Keratinocyte (primary cell): Measurements from ENCODE around the gene USF3. TPM values are rescaled to one million over a fixed set of nuclear protein-coding genes. Genes with fewer than 3 reads are reported as not detected.

Experiments used
- DNase-seq: peaks from one replicate; pipeline ENCODE4 v3.0.0-alpha.2; 2011; ENCODE audit warnings: low read depth, missing footprints, low spot score
- FAIRE-seq: peaks from 2 replicates; lab custom pipeline; 2011; peaks lifted over from hg19 to GRCh38; lab: Jason Lieb, UNC
- H2AFZ ChIP-seq: 2 replicates; pipeline ENCODE4 v1.6.0; 2012; ENCODE audit warnings: low read length, control low read depth, inconsistent platforms; ENCODE audit not compliant: control insufficient read depth
- H3K27ac ChIP-seq: 2 replicates; pipeline ENCODE4 v1.5.1; 2011; ENCODE audit warnings: low read length; ENCODE audit not compliant: control insufficient read depth, insufficient read depth
- H3K27me3 ChIP-seq: 3 replicates; pipeline ENCODE4 v1.6.0; 2011; ENCODE audit warnings: low read length; ENCODE audit not compliant: control insufficient read depth, insufficient read depth; ENCODE audit errors: extremely low read depth
- H3K36me3 ChIP-seq, 2 experiments: 2 replicates in 1 of 2; 3 replicates in 1 of 2; pipeline ENCODE4 v1.5.1; 2011; ENCODE audit warnings: low read length in 2 of 2, mild to moderate bottlenecking in 1 of 2; ENCODE audit not compliant: control insufficient read depth in 2 of 2, insufficient read depth in 2 of 2; ENCODE audit errors: extremely low read depth in 1 of 2
- H3K4me1 ChIP-seq: 3 replicates; pipeline ENCODE4 v1.5.1; 2011; ENCODE audit warnings: low read length; ENCODE audit not compliant: control insufficient read depth, insufficient read depth; ENCODE audit errors: extremely low read depth
- H3K4me2 ChIP-seq: 3 replicates; pipeline ENCODE4 v1.6.0; 2011; ENCODE audit warnings: low read depth, low read length; ENCODE audit not compliant: control insufficient read depth, insufficient read depth; ENCODE audit errors: extremely low read depth
- H3K4me3 ChIP-seq, 3 experiments: fragments of 200-600 bp in 1 of 3; sonication (generic) in 1 of 3; 2 replicates in 2 of 3; 3 replicates in 1 of 3; pipeline ENCODE4 v1.5.1; 2011 to 2016; ENCODE audit warnings: low read length in 3 of 3, mild to moderate bottlenecking in 3 of 3, control low read depth in 2 of 3, inconsistent platforms in 1 of 3, low read depth in 1 of 3, mixed read lengths in 1 of 3, mixed run types in 1 of 3, moderate library complexity in 1 of 3; ENCODE audit not compliant: control insufficient read depth in 2 of 3, insufficient read depth in 2 of 3; ENCODE audit errors: extremely low read depth in 1 of 3
- H3K79me2 ChIP-seq: 2 replicates; pipeline ENCODE4 v1.6.0; 2012; ENCODE audit warnings: low read length; ENCODE audit not compliant: control insufficient read depth, insufficient read depth
- H3K9ac ChIP-seq: 3 replicates; pipeline ENCODE4 v1.6.0; 2011; ENCODE audit warnings: low read length; ENCODE audit not compliant: control insufficient read depth, insufficient read depth; ENCODE audit errors: extremely low read depth
- H3K9me1 ChIP-seq: 3 replicates; pipeline ENCODE4 v1.6.0; 2011; ENCODE audit warnings: low read length; ENCODE audit not compliant: control insufficient read depth, insufficient read depth; ENCODE audit errors: extremely low read depth
- H3K9me3 ChIP-seq: 2 replicates; pipeline ENCODE4 v1.5.1; 2012; ENCODE audit warnings: low read depth, low read length; ENCODE audit not compliant: control insufficient read depth
- H4K20me1 ChIP-seq: 3 replicates; pipeline ENCODE4 v1.6.0; 2011; ENCODE audit warnings: low read length; ENCODE audit not compliant: control insufficient read depth, insufficient read depth; ENCODE audit errors: extremely low read depth
- EZH2 ChIP-seq: IDR thresholded peaks from one replicate; pipeline ENCODE4 v1.6.1; 2012; ENCODE audit warnings: inconsistent platforms, mild to moderate bottlenecking, low read length, moderate library complexity
- dilution Hi-C: fragments of 300-500 bp; cut with MboI; formaldehyde crosslinking; loops from one replicate; pipeline ENCODE4 v1.7.0; 2020; ENCODE audit warnings: low sequenced_read_pairs; ENCODE audit not compliant: extremely low pct_ligation_motif_present
- polyA plus RNA-seq, 5 experiments: library from polyadenylated mRNA; depleted of rRNA in 3 of 5; stranded (reverse) in 3 of 5; stranded (forward) in 1 of 5; unstranded in 1 of 5; fragments of >200 nt; gene quantifications; 1 replicate in 1 of 5; 2 replicates in 3 of 5; 3 replicates in 1 of 5; pipeline versions ENCODE4 v1.2.1 to v1.2.3, GENCODE V29; 2011 to 2012; ENCODE audit warnings: missing spikeins in 2 of 5, low read depth in 1 of 5, low replicate concordance in 1 of 5
- TF ChIP-seq, protein P1 (sequence below), 3 experiments: IDR thresholded peaks in 1 of 3; conservative IDR thresholded peaks in 1 of 3; optimal IDR thresholded peaks in 1 of 3; 2 replicates in 2 of 3; 3 replicates in 1 of 3; pipeline versions ENCODE3 to v1.5.1; 2011; ENCODE audit warnings: low read length in 3 of 3, mild to moderate bottlenecking in 3 of 3, moderate library complexity in 2 of 3, control low read depth in 1 of 3, inconsistent platforms in 1 of 3; ENCODE audit not compliant: insufficient read depth in 2 of 3; ENCODE audit errors: extremely low read depth in 1 of 3

USF3 gene
- polyA plus RNA-seq, 1 donor (not counting 4 experiments of a cell fraction or from before 2014, with no cell fraction given): 8.8 TPM

DNA sequence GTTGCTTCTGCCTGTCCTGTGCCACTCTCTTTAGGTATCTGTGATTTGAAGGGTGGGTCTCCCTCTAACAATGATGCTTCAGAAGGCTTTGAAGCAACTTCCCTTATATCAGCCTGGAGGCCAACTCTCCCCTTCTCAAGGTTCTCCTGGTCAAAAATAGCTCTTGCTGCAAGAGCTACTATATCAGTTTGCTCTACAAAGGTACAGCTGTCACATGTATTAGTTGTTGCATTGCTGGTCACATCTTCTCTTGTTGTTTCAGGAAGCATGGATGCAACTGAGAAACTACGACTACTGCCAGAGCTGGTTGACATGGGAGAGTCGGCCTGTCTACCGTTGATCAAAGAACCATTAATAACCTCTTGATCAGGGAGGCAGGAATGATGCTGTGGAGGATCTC lies 38.3 kb downstream of the USF3 start:
- no peak for FAIRE-seq
- H3K27me3 ChIP-seq: no peaks in the 10 kb centered on the region
- H3K4me1 ChIP-seq: no peaks in the 10 kb centered on the region
- no peaks in the 10 kb centered on the region for H4K20me1 ChIP-seq
- no peaks in the 10 kb centered on the region for H3K9me3 ChIP-seq
- H3K27ac ChIP-seq: no peak overlapping the region
- H3K4me3 ChIP-seq: no peak overlapping the region
- no peak for DNase-seq
- TF ChIP-seq, protein P1, sequence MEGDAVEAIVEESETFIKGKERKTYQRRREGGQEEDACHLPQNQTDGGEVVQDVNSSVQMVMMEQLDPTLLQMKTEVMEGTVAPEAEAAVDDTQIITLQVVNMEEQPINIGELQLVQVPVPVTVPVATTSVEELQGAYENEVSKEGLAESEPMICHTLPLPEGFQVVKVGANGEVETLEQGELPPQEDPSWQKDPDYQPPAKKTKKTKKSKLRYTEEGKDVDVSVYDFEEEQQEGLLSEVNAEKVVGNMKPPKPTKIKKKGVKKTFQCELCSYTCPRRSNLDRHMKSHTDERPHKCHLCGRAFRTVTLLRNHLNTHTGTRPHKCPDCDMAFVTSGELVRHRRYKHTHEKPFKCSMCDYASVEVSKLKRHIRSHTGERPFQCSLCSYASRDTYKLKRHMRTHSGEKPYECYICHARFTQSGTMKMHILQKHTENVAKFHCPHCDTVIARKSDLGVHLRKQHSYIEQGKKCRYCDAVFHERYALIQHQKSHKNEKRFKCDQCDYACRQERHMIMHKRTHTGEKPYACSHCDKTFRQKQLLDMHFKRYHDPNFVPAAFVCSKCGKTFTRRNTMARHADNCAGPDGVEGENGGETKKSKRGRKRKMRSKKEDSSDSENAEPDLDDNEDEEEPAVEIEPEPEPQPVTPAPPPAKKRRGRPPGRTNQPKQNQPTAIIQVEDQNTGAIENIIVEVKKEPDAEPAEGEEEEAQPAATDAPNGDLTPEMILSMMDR (optimal IDR thresholded peaks at IDR 0.05 in 1 of 3, IDR thresholded peaks at IDR 0.05 in 1 of 3, conservative IDR thresholded peaks at IDR 0.05 in 1 of 3; ENCODE audit: extremely low read depth in 1 of 3, insufficient read depth in 2 of 3, low read length in 3 of 3): no peak
- TF ChIP-seq EZH2: no peak
- H3K9ac ChIP-seq: no peak overlapping the region
- H2AFZ ChIP-seq: no peak overlapping the region
- no peak overlapping the region for H3K4me2 ChIP-seq
- H3K9me1 ChIP-seq: no peaks in the 10 kb centered on the region
- dilution Hi-C loops: no loop called here
- H3K36me3 ChIP-seq: peaks cover 6 to 8% of the 10 kb centered on the region in 2 experiments
- H3K79me2 ChIP-seq: no peaks in the 10 kb centered on the region

DNA sequence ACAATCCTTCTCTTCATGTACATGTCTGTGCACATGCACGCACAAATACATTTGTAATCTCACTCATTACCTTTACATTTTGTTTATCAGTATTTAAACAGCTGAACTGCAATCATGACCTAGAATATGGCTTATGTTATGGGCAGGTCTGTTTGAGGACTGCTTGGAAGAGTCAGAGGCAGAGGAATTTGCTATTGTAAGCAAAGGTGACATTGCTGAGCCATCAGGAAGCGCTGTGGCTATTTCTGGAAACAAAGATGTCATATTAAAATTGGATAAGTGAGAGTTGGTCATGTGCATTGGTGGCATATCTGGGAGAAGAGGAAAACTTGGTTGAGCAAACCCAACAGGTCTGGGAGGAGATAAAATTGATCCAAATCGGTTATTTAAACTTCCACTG lies 41.6 kb downstream of the USF3 start:
- no peaks in the 10 kb centered on the region for H3K9me3 ChIP-seq
- H3K36me3 ChIP-seq: peaks cover 0 to 5% of the 10 kb centered on the region in 2 experiments
- dilution Hi-C loops: no loop called here

More for the DNA sequence above, 41.6 kb downstream of the USF3 start:
- no peaks in the 10 kb centered on the region for H3K79me2 ChIP-seq
- TF ChIP-seq, protein P1 (optimal IDR thresholded peaks at IDR 0.05 in 1 of 3, IDR thresholded peaks at IDR 0.05 in 1 of 3, conservative IDR thresholded peaks at IDR 0.05 in 1 of 3; ENCODE audit: extremely low read depth in 1 of 3, insufficient read depth in 2 of 3, low read length in 3 of 3): no peak
- TF ChIP-seq EZH2: no peak
- no peaks in the 10 kb centered on the region for H4K20me1 ChIP-seq
- DNase-seq (no peak), FAIRE-seq (no peak)
- no peak overlapping the region for H3K4me3 ChIP-seq
- H3K27ac ChIP-seq: no peak overlapping the region
- H3K9ac ChIP-seq: no peak overlapping the region
- no peak overlapping the region for H2AFZ ChIP-seq
- H3K9me1 ChIP-seq: no peaks in the 10 kb centered on the region
- no peaks in the 10 kb centered on the region for H3K27me3 ChIP-seq
- H3K4me2 ChIP-seq: no peak overlapping the region
- no peaks in the 10 kb centered on the region for H3K4me1 ChIP-seq
